ENCODE measurements around the gene CLCA1. TPM values are rescaled to one million over a fixed set of nuclear protein-coding genes. Genes with fewer than 3 reads are reported as not detected.

Gene CLCA1
- total RNA-seq, 1 donor from 2014 or later = not detected

GRCh38 chr1:86538775-86539174 lies 70.0 kb downstream of the CLCA1 start:
- Mint-ChIP-seq H3K4me1 (ENCODE audit: low read depth, unreplicated experiment) (peaks cover 4% of the 10 kb centered on the region), H3K4me3 (ENCODE audit: unreplicated experiment) (no peak overlapping the region), H3K27me3 (ENCODE audit: unreplicated experiment) (no peaks in the 10 kb centered on the region), H3K27ac (ENCODE audit: unreplicated experiment) (no peak overlapping the region), H3K9me3 (ENCODE audit: unreplicated experiment) (no peaks in the 10 kb centered on the region), H3K36me3 (ENCODE audit: unreplicated experiment) (no peaks in the 10 kb centered on the region)
- no peak for TF ChIP-seq CTCF (IDR thresholded peaks at IDR 0.05; ENCODE audit: partially characterized antibody, unreplicated experiment)
- DNase-seq = no peak

- Mint-ChIP-seq H3K36me3 (ENCODE audit: unreplicated experiment) (no peaks in the 10 kb centered on the region), H3K27me3 (ENCODE audit: unreplicated experiment) (no peaks in the 10 kb centered on the region), H3K4me3 (ENCODE audit: unreplicated experiment) (no peak overlapping the region), H3K9me3 (ENCODE audit: unreplicated experiment) (no peaks in the 10 kb centered on the region), H3K27ac (ENCODE audit: unreplicated experiment) (no peak overlapping the region), H3K4me1 (ENCODE audit: low read depth, unreplicated experiment) (peaks cover 4% of the 10 kb centered on the region)
- TF ChIP-seq CTCF (IDR thresholded peaks at IDR 0.05; ENCODE audit: partially characterized antibody, unreplicated experiment) = no peak
- no peak for DNase-seq
Measured at GRCh38 chr1:86541859-86542258, 73.1 kb downstream of the CLCA1 start.

GRCh38 chr1:86542631-86543030 lies 73.9 kb downstream of the CLCA1 start:
- no peaks in the 10 kb centered on the region for H3K27me3 Mint-ChIP-seq (ENCODE audit: unreplicated experiment)
- no peak overlapping the region for H3K4me3 Mint-ChIP-seq (ENCODE audit: unreplicated experiment)
- peaks cover 4% of the 10 kb centered on the region for H3K4me1 Mint-ChIP-seq (ENCODE audit: low read depth, unreplicated experiment)
- no peaks in the 10 kb centered on the region for H3K9me3 Mint-ChIP-seq (ENCODE audit: unreplicated experiment)
- no peak for DNase-seq
- H3K27ac Mint-ChIP-seq (ENCODE audit: unreplicated experiment) = no peak overlapping the region
- TF ChIP-seq CTCF (IDR thresholded peaks at IDR 0.05; ENCODE audit: partially characterized antibody, unreplicated experiment) = no peak
- H3K36me3 Mint-ChIP-seq (ENCODE audit: unreplicated experiment) = no peaks in the 10 kb centered on the region

- no peak for DNase-seq
- Mint-ChIP-seq H3K4me3 (ENCODE audit: unreplicated experiment) (no peak within 1 kb of the TSS), H3K27me3 (ENCODE audit: unreplicated experiment) (no peaks in the 10 kb centered on the region), H3K36me3 (ENCODE audit: unreplicated experiment) (no peaks in the 10 kb centered on the region), H3K27ac (ENCODE audit: unreplicated experiment) (no peak within 1 kb of the TSS), H3K9me3 (ENCODE audit: unreplicated experiment) (no peaks in the 10 kb centered on the region), H3K4me1 (ENCODE audit: low read depth, unreplicated experiment) (peaks cover 2% of the 10 kb centered on the region)
- no peak for TF ChIP-seq CTCF (IDR thresholded peaks at IDR 0.05; ENCODE audit: partially characterized antibody, unreplicated experiment)
Measured at GRCh38 chr1:86546787-86547221, 78.1 kb downstream of the CLCA1 start, which contains the start of gene CLCA4. TSS of gene CLCA4 (plus strand) at chr1:86547078. CDS start at chr1:86547120, 42 bp downstream.

GRCh38 chr1:86548839-86549238 lies 80.1 kb downstream of the CLCA1 start:
- Mint-ChIP-seq H3K36me3 (ENCODE audit: unreplicated experiment) (no peaks in the 10 kb centered on the region), H3K9me3 (ENCODE audit: unreplicated experiment) (no peaks in the 10 kb centered on the region), H3K27ac (ENCODE audit: unreplicated experiment) (no peak overlapping the region), H3K4me3 (ENCODE audit: unreplicated experiment) (no peak overlapping the region), H3K4me1 (ENCODE audit: low read depth, unreplicated experiment) (no peaks in the 10 kb centered on the region), H3K27me3 (ENCODE audit: unreplicated experiment) (no peaks in the 10 kb centered on the region)
- TF ChIP-seq CTCF (IDR thresholded peaks at IDR 0.05; ENCODE audit: partially characterized antibody, unreplicated experiment) = no peak
- no peak for DNase-seq

Other genes starting within 250 kb of the CLCA1 start
- 61.1 TPM for gene ODF2L, start 72.6 kb upstream of the CLCA1 start, total RNA-seq (ENCODE audit: unreplicated experiment)
- not detected for gene CLCA2, start 44.8 kb upstream of the CLCA1 start, total RNA-seq (ENCODE audit: unreplicated experiment)
- not detected for gene CLCA4, start 78.2 kb downstream of the CLCA1 start, total RNA-seq (ENCODE audit: unreplicated experiment)
- 113 TPM for gene SH3GLB1, start 235.6 kb downstream of the CLCA1 start, total RNA-seq (ENCODE audit: unreplicated experiment)